H1 (cell line): Measurements from ENCODE around the gene COL19A1. TPM values are rescaled to one million over a fixed set of nuclear protein-coding genes. Genes with fewer than 3 reads are reported as not detected.

Source experiments
- ASH2L ChIP-seq: fragments of 200-600, 300-600 bp; sonication (generic); IDR thresholded peaks from one replicate; pipeline ENCODE4 v1.7.1; 2017; ENCODE audit warnings: low read length
- EP300 ChIP-seq, 2 experiments: IDR thresholded peaks; 1 replicate in 1 of 2; 2 replicates in 1 of 2; pipeline ENCODE4 v1.6.1; 2011 to 2012; ENCODE audit warnings: low read depth in 2 of 2, low read length in 2 of 2, mild to moderate bottlenecking in 2 of 2, borderline replicate concordance in 1 of 2, inconsistent platforms in 1 of 2, moderate library complexity in 1 of 2
- HDAC2 ChIP-seq, 2 experiments: fragments of 300-600 bp in 1 of 2; sonication (generic) in 1 of 2; IDR thresholded peaks; 2 replicates each; pipeline ENCODE4 v1.6.1; 2011 to 2012; ENCODE audit warnings: low read depth in 2 of 2, low read length in 2 of 2, mild to moderate bottlenecking in 2 of 2, moderate library complexity in 2 of 2, borderline replicate concordance in 1 of 2, inconsistent platforms in 1 of 2
- JUND ChIP-seq: IDR thresholded peaks from 2 replicates; pipeline ENCODE4 v1.6.1; 2011; ENCODE audit warnings: mild to moderate bottlenecking, improper control_type of control experiment, low read length
- NRF1 ChIP-seq: IDR thresholded peaks from 2 replicates; pipeline ENCODE4 v1.6.1; 2011; ENCODE audit warnings: mild to moderate bottlenecking, low read depth, low read length, improper control_type of control experiment
- RBBP5 ChIP-seq: IDR thresholded peaks from 2 replicates; pipeline ENCODE4 v1.7.1; 2012; ENCODE audit warnings: low read depth, mild to moderate bottlenecking, inconsistent platforms, low read length, moderate library complexity, borderline replicate concordance
- RFX5 ChIP-seq: IDR thresholded peaks from 2 replicates; pipeline ENCODE4 v1.6.1; 2011; ENCODE audit warnings: low read depth, low read length, improper control_type of control experiment, borderline replicate concordance
- RXRA ChIP-seq: IDR thresholded peaks from 2 replicates; pipeline ENCODE4 v1.6.1; 2011; ENCODE audit warnings: low read depth, mild to moderate bottlenecking, low read length, moderate library complexity; ENCODE audit not compliant: insufficient read depth
- SAP30 ChIP-seq: fragments of 300-600 bp; sonication (generic); IDR thresholded peaks from 2 replicates; pipeline ENCODE4 v1.7.1; 2012; ENCODE audit warnings: low read length, moderate library complexity, mild to moderate bottlenecking, inconsistent platforms; ENCODE audit not compliant: insufficient read depth, insufficient replicate concordance
- polyA plus RNA-seq, 7 experiments: library from polyadenylated mRNA; depleted of rRNA in 3 of 7; stranded (reverse) in 5 of 7; unstranded in 2 of 7; fragments of >200 nt in 5 of 7; fragments of 200-250 nt in 2 of 7; gene quantifications; 1 replicate in 5 of 7; 2 replicates in 1 of 7; 4 replicates in 1 of 7; pipeline versions ENCODE4 v1.2.1 to v1.2.3, GENCODE V29; 2011 to 2013; ENCODE audit warnings: missing spikeins in 2 of 7, mixed read lengths in 2 of 7
- total RNA-seq: library from RNA; stranded (reverse); fragmentation: NEBNext Ultra II Directional; extraction: Animal tissue kit (Norgen Biotek cat#: 25700); gene quantifications from 2 replicates; pipeline ENCODE4 v1.2.1, GENCODE V29; 2021
- TF ChIP-seq, protein P1 (sequence below): fragments of 300-600 bp; sonication (generic); IDR thresholded peaks from 2 replicates; pipeline ENCODE4 v1.7.1; 2012; ENCODE audit warnings: low read length, moderate library complexity, mild to moderate bottlenecking, inconsistent platforms; ENCODE audit not compliant: insufficient replicate concordance

Gene COL19A1
- total and polyA plus RNA-seq, 2 of the 8 experiments (the other 6 are each of a cell fraction or from before 2014, with no cell fraction given): not detected

DNA sequence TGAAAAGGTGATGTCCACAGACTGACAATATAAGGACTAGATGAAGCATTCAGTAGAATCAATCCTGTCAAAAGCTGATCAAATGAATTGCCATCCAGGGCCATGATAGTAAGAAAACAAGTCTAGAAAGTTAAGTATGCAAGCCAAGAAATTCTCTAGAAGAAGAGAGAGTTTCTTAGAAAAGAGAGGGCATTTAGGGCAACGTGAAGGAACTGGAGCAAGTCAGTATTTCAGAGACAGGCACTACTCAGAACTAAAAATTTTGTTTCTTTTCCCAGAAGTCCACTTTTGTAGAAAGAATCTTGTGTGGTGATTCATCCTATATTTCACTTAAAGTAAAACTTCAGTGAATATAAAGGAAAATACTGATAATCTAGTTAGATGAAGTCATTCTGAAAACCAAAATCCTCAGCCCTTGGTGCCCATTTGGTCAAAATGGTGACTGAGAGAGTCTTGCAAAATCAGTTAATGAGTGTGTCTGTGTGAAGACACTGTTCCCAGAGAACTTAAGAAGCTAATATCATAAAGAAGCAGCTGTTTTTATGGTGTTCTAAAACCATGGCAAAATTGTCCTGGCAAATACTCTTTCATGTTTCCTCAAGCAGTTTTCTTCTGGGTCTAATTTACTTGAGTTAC, 82.2 kb downstream of the COL19A1 start (continued):
- TF ChIP-seq, protein P1, sequence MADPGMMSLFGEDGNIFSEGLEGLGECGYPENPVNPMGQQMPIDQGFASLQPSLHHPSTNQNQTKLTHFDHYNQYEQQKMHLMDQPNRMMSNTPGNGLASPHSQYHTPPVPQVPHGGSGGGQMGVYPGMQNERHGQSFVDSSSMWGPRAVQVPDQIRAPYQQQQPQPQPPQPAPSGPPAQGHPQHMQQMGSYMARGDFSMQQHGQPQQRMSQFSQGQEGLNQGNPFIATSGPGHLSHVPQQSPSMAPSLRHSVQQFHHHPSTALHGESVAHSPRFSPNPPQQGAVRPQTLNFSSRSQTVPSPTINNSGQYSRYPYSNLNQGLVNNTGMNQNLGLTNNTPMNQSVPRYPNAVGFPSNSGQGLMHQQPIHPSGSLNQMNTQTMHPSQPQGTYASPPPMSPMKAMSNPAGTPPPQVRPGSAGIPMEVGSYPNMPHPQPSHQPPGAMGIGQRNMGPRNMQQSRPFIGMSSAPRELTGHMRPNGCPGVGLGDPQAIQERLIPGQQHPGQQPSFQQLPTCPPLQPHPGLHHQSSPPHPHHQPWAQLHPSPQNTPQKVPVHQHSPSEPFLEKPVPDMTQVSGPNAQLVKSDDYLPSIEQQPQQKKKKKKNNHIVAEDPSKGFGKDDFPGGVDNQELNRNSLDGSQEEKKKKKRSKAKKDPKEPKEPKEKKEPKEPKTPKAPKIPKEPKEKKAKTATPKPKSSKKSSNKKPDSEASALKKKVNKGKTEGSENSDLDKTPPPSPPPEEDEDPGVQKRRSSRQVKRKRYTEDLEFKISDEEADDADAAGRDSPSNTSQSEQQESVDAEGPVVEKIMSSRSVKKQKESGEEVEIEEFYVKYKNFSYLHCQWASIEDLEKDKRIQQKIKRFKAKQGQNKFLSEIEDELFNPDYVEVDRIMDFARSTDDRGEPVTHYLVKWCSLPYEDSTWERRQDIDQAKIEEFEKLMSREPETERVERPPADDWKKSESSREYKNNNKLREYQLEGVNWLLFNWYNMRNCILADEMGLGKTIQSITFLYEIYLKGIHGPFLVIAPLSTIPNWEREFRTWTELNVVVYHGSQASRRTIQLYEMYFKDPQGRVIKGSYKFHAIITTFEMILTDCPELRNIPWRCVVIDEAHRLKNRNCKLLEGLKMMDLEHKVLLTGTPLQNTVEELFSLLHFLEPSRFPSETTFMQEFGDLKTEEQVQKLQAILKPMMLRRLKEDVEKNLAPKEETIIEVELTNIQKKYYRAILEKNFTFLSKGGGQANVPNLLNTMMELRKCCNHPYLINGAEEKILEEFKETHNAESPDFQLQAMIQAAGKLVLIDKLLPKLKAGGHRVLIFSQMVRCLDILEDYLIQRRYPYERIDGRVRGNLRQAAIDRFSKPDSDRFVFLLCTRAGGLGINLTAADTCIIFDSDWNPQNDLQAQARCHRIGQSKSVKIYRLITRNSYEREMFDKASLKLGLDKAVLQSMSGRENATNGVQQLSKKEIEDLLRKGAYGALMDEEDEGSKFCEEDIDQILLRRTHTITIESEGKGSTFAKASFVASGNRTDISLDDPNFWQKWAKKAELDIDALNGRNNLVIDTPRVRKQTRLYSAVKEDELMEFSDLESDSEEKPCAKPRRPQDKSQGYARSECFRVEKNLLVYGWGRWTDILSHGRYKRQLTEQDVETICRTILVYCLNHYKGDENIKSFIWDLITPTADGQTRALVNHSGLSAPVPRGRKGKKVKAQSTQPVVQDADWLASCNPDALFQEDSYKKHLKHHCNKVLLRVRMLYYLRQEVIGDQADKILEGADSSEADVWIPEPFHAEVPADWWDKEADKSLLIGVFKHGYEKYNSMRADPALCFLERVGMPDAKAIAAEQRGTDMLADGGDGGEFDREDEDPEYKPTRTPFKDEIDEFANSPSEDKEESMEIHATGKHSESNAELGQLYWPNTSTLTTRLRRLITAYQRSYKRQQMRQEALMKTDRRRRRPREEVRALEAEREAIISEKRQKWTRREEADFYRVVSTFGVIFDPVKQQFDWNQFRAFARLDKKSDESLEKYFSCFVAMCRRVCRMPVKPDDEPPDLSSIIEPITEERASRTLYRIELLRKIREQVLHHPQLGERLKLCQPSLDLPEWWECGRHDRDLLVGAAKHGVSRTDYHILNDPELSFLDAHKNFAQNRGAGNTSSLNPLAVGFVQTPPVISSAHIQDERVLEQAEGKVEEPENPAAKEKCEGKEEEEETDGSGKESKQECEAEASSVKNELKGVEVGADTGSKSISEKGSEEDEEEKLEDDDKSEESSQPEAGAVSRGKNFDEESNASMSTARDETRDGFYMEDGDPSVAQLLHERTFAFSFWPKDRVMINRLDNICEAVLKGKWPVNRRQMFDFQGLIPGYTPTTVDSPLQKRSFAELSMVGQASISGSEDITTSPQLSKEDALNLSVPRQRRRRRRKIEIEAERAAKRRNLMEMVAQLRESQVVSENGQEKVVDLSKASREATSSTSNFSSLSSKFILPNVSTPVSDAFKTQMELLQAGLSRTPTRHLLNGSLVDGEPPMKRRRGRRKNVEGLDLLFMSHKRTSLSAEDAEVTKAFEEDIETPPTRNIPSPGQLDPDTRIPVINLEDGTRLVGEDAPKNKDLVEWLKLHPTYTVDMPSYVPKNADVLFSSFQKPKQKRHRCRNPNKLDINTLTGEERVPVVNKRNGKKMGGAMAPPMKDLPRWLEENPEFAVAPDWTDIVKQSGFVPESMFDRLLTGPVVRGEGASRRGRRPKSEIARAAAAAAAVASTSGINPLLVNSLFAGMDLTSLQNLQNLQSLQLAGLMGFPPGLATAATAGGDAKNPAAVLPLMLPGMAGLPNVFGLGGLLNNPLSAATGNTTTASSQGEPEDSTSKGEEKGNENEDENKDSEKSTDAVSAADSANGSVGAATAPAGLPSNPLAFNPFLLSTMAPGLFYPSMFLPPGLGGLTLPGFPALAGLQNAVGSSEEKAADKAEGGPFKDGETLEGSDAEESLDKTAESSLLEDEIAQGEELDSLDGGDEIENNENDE: no peak
- no peak for TF ChIP-seq ASH2L
- TF ChIP-seq JUND: no peak
- no peak for TF ChIP-seq SAP30
- TF ChIP-seq RFX5: no peak
- no peak for TF ChIP-seq HDAC2 (IDR thresholded peaks at IDR 0.05; ENCODE audit: borderline replicate concordance in 1 of 2, low read depth in 2 of 2, low read length in 2 of 2)
- no peak for TF ChIP-seq RBBP5
- no peak for TF ChIP-seq NRF1
- TF ChIP-seq RXRA: no peak
- no peak for TF ChIP-seq EP300 (IDR thresholded peaks at IDR 0.05; ENCODE audit: borderline replicate concordance in 1 of 2, low read depth in 2 of 2, low read length in 2 of 2)
